ENCODE results near the gene PIGH.

Gene PIGH

GRCh38 chr14:67562776-67563150, 37.3 kb downstream of the PIGH start:
- H3K9me3 ChIP-seq (replicated peaks in 1 of 2; ENCODE audit: control insufficient read depth in 2 of 2, insufficient read depth in 1 of 2, low read depth in 1 of 2, low read length in 2 of 2) = no peaks in the 10 kb centered on the region
- H3K4me2 ChIP-seq (ENCODE audit: insufficient read depth, low read length, poor library complexity, severe bottlenecking) = no peak overlapping the region
- no peak overlapping the region for H3K14ac ChIP-seq (ENCODE audit: low read length)
- H3K4me1 ChIP-seq (ENCODE audit: control insufficient read depth in 2 of 2, insufficient read depth in 1 of 2, low read depth in 1 of 2, low read length in 2 of 2) = peaks cover 0 to 8% of the 10 kb centered on the region in 2 donors
- H2BK120ac ChIP-seq (ENCODE audit: low read depth, low read length) = no peak overlapping the region
- H4K8ac ChIP-seq (ENCODE audit: low read depth, low read length) = no peak overlapping the region
- H2BK15ac ChIP-seq (ENCODE audit: low read length) = no peak overlapping the region
- no peak overlapping the region for H3K18ac ChIP-seq (ENCODE audit: low read length)
- no peak overlapping the region for H2BK5ac ChIP-seq (ENCODE audit: low read length)
- no peak overlapping the region for H3K27ac ChIP-seq (replicated peaks; ENCODE audit: low read length)
- WGBS, 2 donors (ENCODE audit: extremely low coverage in 2 of 2, insufficient read length in 2 of 2, insufficient replicate concordance in 1 of 2) = no CpG with 5 or more reads among the region's 5 CpGs
- no peak overlapping the region for H3K4me3 ChIP-seq (ENCODE audit: low read length in 2 of 2)
- no peak overlapping the region for H3K9ac ChIP-seq (ENCODE audit: low read depth, low read length, poor library complexity)
- no peak overlapping the region for H2AFZ ChIP-seq (ENCODE audit: low read length)
- peaks cover 0 to 5% of the 10 kb centered on the region in 2 donors for H3K36me3 ChIP-seq (replicated peaks in 1 of 2; ENCODE audit: control insufficient read depth in 2 of 2, insufficient read depth in 2 of 2, low read length in 2 of 2)
- H3K23ac ChIP-seq (ENCODE audit: low read depth, low read length, poor library complexity) = peak overlapping the region; percentile 3
- H3K79me1 ChIP-seq (ENCODE audit: low read depth, low read length) = peaks cover 2% of the 10 kb centered on the region
- no peak overlapping the region for H2AK5ac ChIP-seq (ENCODE audit: low read depth, low read length)
- no peak overlapping the region for H4K91ac ChIP-seq (ENCODE audit: low read depth, low read length, poor library complexity)
- no peak for DNase-seq (ENCODE audit: low spot score)
- no peaks in the 10 kb centered on the region for H3K27me3 ChIP-seq (ENCODE audit: control insufficient read depth in 3 of 3, insufficient read depth in 3 of 3, low read depth in 1 of 3, low read length in 3 of 3)
- no peak overlapping the region for H2BK12ac ChIP-seq (ENCODE audit: low read length)
- no peak overlapping the region for H3K4ac ChIP-seq (ENCODE audit: low read length)

GRCh38 chr14:67562025-67562775, 37.9 kb downstream of the PIGH start:
- peak overlapping the region; percentile 46 for H2AK5ac ChIP-seq (ENCODE audit: low read depth, low read length)
- H3K27me3 ChIP-seq (ENCODE audit: control insufficient read depth in 3 of 3, insufficient read depth in 3 of 3, low read depth in 1 of 3, low read length in 3 of 3) = no peaks in the 10 kb centered on the region
- no peak for DNase-seq (ENCODE audit: low spot score)
- H3K14ac ChIP-seq (ENCODE audit: low read length) = no peak overlapping the region
- H2BK120ac ChIP-seq (ENCODE audit: low read depth, low read length) = no peak overlapping the region
- H3K4ac ChIP-seq (ENCODE audit: low read length) = no peak overlapping the region
- H3K79me1 ChIP-seq (ENCODE audit: low read depth, low read length) = peaks cover 2% of the 10 kb centered on the region
- no peak overlapping the region for H2BK15ac ChIP-seq (ENCODE audit: low read length)
- no peak overlapping the region for H4K91ac ChIP-seq (ENCODE audit: low read depth, low read length, poor library complexity)
- no peak overlapping the region for H3K9ac ChIP-seq (ENCODE audit: low read depth, low read length, poor library complexity)
- no peaks in the 10 kb centered on the region for H3K9me3 ChIP-seq (replicated peaks in 1 of 2; ENCODE audit: control insufficient read depth in 2 of 2, insufficient read depth in 1 of 2, low read depth in 1 of 2, low read length in 2 of 2)
- H4K8ac ChIP-seq (ENCODE audit: low read depth, low read length) = peak overlapping the region; percentile 65
- peaks cover 0 to 5% of the 10 kb centered on the region in 2 donors for H3K36me3 ChIP-seq (replicated peaks in 1 of 2; ENCODE audit: control insufficient read depth in 2 of 2, insufficient read depth in 2 of 2, low read length in 2 of 2)
- H3K23ac ChIP-seq (ENCODE audit: low read depth, low read length, poor library complexity) = no peak overlapping the region
- H2BK5ac ChIP-seq (ENCODE audit: low read length) = no peak overlapping the region
- no peak overlapping the region for H3K4me2 ChIP-seq (ENCODE audit: insufficient read depth, low read length, poor library complexity, severe bottlenecking)
- no peak overlapping the region for H3K4me3 ChIP-seq (ENCODE audit: low read length in 2 of 2)
- H3K27ac ChIP-seq (replicated peaks; ENCODE audit: low read length) = no peak overlapping the region
- no CpG with 5 or more reads among the region's 14 CpGs for WGBS, 2 donors (ENCODE audit: extremely low coverage in 2 of 2, insufficient read length in 2 of 2, insufficient replicate concordance in 1 of 2)
- H3K4me1 ChIP-seq (ENCODE audit: control insufficient read depth in 2 of 2, insufficient read depth in 1 of 2, low read depth in 1 of 2, low read length in 2 of 2) = peaks cover 0 to 6% of the 10 kb centered on the region in 2 donors
- H2AFZ ChIP-seq (ENCODE audit: low read length) = no peak overlapping the region
- H3K18ac ChIP-seq (ENCODE audit: low read length) = no peak overlapping the region
- H2BK12ac ChIP-seq (ENCODE audit: low read length) = peak overlapping the region; percentile 81

- no peak for DNase-seq (ENCODE audit: low spot score)
Measured at GRCh38 chr14:67559639-67560038, 40.4 kb downstream of the PIGH start.

GRCh38 chr14:67557656-67558055, 42.4 kb downstream of the PIGH start:
- H2BK5ac ChIP-seq (ENCODE audit: low read length) = no peak overlapping the region
- H2AFZ ChIP-seq (ENCODE audit: low read length) = no peak overlapping the region
- H3K18ac ChIP-seq (ENCODE audit: low read length) = no peak overlapping the region
- peaks cover 0 to 2% of the 10 kb centered on the region in 2 donors for H3K4me1 ChIP-seq (ENCODE audit: control insufficient read depth in 2 of 2, insufficient read depth in 1 of 2, low read depth in 1 of 2, low read length in 2 of 2)
- H3K27ac ChIP-seq (replicated peaks; ENCODE audit: low read length) = no peak overlapping the region
- no peaks in the 10 kb centered on the region for H3K9me3 ChIP-seq (replicated peaks in 1 of 2; ENCODE audit: control insufficient read depth in 2 of 2, insufficient read depth in 1 of 2, low read depth in 1 of 2, low read length in 2 of 2)
- H3K14ac ChIP-seq (ENCODE audit: low read length) = no peak overlapping the region
- no peak overlapping the region for H3K4ac ChIP-seq (ENCODE audit: low read length)
- peaks cover 2% of the 10 kb centered on the region for H3K79me1 ChIP-seq (ENCODE audit: low read depth, low read length)
- no peak overlapping the region for H4K8ac ChIP-seq (ENCODE audit: low read depth, low read length)
- H2BK120ac ChIP-seq (ENCODE audit: low read depth, low read length) = no peak overlapping the region
- H3K23ac ChIP-seq (ENCODE audit: low read depth, low read length, poor library complexity) = no peak overlapping the region
- no peak overlapping the region for H2BK12ac ChIP-seq (ENCODE audit: low read length)
- no peak overlapping the region for H3K9ac ChIP-seq (ENCODE audit: low read depth, low read length, poor library complexity)
- no peak overlapping the region for H3K4me3 ChIP-seq (ENCODE audit: low read length in 2 of 2)
- WGBS, 2 donors (ENCODE audit: extremely low coverage in 2 of 2, insufficient read length in 2 of 2, insufficient replicate concordance in 1 of 2) = no CpG with 5 or more reads among the region's 3 CpGs
- no peak overlapping the region for H3K4me2 ChIP-seq (ENCODE audit: insufficient read depth, low read length, poor library complexity, severe bottlenecking)
- no peak overlapping the region for H2BK15ac ChIP-seq (ENCODE audit: low read length)
- H3K27me3 ChIP-seq (ENCODE audit: control insufficient read depth in 3 of 3, insufficient read depth in 3 of 3, low read depth in 1 of 3, low read length in 3 of 3) = no peaks in the 10 kb centered on the region
- no peak overlapping the region for H4K91ac ChIP-seq (ENCODE audit: low read depth, low read length, poor library complexity)
- DNase-seq (ENCODE audit: low spot score) = no peak
- H3K36me3 ChIP-seq (replicated peaks in 1 of 2; ENCODE audit: control insufficient read depth in 2 of 2, insufficient read depth in 2 of 2, low read length in 2 of 2) = peaks cover 0 to 5% of the 10 kb centered on the region in 2 donors
- no peak overlapping the region for H2AK5ac ChIP-seq (ENCODE audit: low read depth, low read length)

More at GRCh38 chr14:67559639-67560038, 40.4 kb downstream of the PIGH start:
- H2BK15ac ChIP-seq (ENCODE audit: low read length) = no peak overlapping the region
- H3K9ac ChIP-seq (ENCODE audit: low read depth, low read length, poor library complexity) = no peak overlapping the region
- no CpG with 5 or more reads among the region's 4 CpGs for WGBS, 2 donors (ENCODE audit: extremely low coverage in 2 of 2, insufficient read length in 2 of 2, insufficient replicate concordance in 1 of 2)
- H3K4me2 ChIP-seq (ENCODE audit: insufficient read depth, low read length, poor library complexity, severe bottlenecking) = no peak overlapping the region
- H2BK12ac ChIP-seq (ENCODE audit: low read length) = no peak overlapping the region
- H3K9me3 ChIP-seq (replicated peaks in 1 of 2; ENCODE audit: control insufficient read depth in 2 of 2, insufficient read depth in 1 of 2, low read depth in 1 of 2, low read length in 2 of 2) = no peaks in the 10 kb centered on the region
- H2AFZ ChIP-seq (ENCODE audit: low read length) = no peak overlapping the region
- peaks cover 0 to 2% of the 10 kb centered on the region in 2 donors for H3K4me1 ChIP-seq (ENCODE audit: control insufficient read depth in 2 of 2, insufficient read depth in 1 of 2, low read depth in 1 of 2, low read length in 2 of 2)
- H3K4ac ChIP-seq (ENCODE audit: low read length) = no peak overlapping the region
- no peak overlapping the region for H3K4me3 ChIP-seq (ENCODE audit: low read length in 2 of 2)
- H4K91ac ChIP-seq (ENCODE audit: low read depth, low read length, poor library complexity) = no peak overlapping the region
- no peak overlapping the region for H4K8ac ChIP-seq (ENCODE audit: low read depth, low read length)
- H3K36me3 ChIP-seq (replicated peaks in 1 of 2; ENCODE audit: control insufficient read depth in 2 of 2, insufficient read depth in 2 of 2, low read length in 2 of 2) = peaks cover 0 to 5% of the 10 kb centered on the region in 2 donors
- H3K23ac ChIP-seq (ENCODE audit: low read depth, low read length, poor library complexity) = no peak overlapping the region
- H3K27me3 ChIP-seq (ENCODE audit: control insufficient read depth in 3 of 3, insufficient read depth in 3 of 3, low read depth in 1 of 3, low read length in 3 of 3) = no peaks in the 10 kb centered on the region
- H3K27ac ChIP-seq (replicated peaks; ENCODE audit: low read length) = no peak overlapping the region
- H3K18ac ChIP-seq (ENCODE audit: low read length) = no peak overlapping the region
- no peak overlapping the region for H2BK5ac ChIP-seq (ENCODE audit: low read length)
- no peak overlapping the region for H2BK120ac ChIP-seq (ENCODE audit: low read depth, low read length)
- no peak overlapping the region for H2AK5ac ChIP-seq (ENCODE audit: low read depth, low read length)
- H3K14ac ChIP-seq (ENCODE audit: low read length) = no peak overlapping the region
- H3K79me1 ChIP-seq (ENCODE audit: low read depth, low read length) = peaks cover 2% of the 10 kb centered on the region
